Measurements from ENCODE around the gene MTCH2. TPM values are rescaled to one million over a fixed set of nuclear protein-coding genes. Genes with fewer than 3 reads are reported as not detected.
A peak's percentile ranks its signal among the peaks of the same experiment; 100 is the strongest.
"Not testable (repeated sequence)": the region's sequence is repeated elsewhere in the genome, so short reads cannot be mapped to it uniquely, and the experiment has no call there.

Gene MTCH2
- total RNA-seq, 1 donor from 2014 or later = 40.5 TPM

DNA sequence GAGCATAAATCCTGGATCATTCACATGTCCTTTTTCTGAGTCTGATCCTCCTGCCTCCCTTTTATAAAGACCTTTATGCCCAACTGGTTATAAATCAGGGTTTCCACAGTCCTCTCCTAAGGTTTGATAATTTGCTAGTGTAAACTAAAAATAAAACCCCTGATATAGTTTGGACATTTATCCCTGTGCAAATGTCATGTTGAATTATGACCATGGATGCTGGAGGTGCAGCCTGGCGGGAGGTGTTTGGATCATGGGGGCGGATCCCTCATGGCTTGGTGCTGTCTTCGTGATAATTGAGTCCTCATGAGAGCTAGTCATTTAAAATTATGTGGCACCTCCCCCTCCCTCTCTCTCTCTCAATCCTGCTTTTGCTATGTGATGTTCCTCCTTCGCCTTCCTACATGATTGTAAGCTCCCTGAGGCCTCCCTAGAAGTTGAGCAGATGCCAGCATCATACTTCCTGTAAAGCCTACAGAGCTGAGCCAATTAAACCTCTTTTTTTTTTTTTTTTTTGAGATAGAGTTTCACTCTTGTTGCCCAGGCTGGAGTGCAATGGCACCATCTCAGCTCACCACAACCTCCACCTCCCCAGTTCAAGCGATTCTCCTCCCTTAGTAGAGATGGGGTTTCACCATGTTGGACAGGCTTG lies 9.6 kb upstream of the MTCH2 start:
- Histone ChIP-seq H3K27ac (no peak overlapping the region), H3K4me3 (no peak overlapping the region), H3K27me3 (no peaks in the 10 kb centered on the region), H3K4me1 (no peaks in the 10 kb centered on the region), H3K9me3 (no peaks in the 10 kb centered on the region), H3K36me3 (no peaks in the 10 kb centered on the region)
- DNase-seq (ENCODE audit: extremely low spot score in 2 of 2) = no peak
- intact Hi-C loops (cut with DNase I) = no loop called here
- TF ChIP-seq, protein P1, sequence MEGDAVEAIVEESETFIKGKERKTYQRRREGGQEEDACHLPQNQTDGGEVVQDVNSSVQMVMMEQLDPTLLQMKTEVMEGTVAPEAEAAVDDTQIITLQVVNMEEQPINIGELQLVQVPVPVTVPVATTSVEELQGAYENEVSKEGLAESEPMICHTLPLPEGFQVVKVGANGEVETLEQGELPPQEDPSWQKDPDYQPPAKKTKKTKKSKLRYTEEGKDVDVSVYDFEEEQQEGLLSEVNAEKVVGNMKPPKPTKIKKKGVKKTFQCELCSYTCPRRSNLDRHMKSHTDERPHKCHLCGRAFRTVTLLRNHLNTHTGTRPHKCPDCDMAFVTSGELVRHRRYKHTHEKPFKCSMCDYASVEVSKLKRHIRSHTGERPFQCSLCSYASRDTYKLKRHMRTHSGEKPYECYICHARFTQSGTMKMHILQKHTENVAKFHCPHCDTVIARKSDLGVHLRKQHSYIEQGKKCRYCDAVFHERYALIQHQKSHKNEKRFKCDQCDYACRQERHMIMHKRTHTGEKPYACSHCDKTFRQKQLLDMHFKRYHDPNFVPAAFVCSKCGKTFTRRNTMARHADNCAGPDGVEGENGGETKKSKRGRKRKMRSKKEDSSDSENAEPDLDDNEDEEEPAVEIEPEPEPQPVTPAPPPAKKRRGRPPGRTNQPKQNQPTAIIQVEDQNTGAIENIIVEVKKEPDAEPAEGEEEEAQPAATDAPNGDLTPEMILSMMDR (IDR thresholded peaks at IDR 0.05) = no peak
- TF ChIP-seq POLR2A (IDR thresholded peaks at IDR 0.05) = no peak
- TF ChIP-seq POLR2AphosphoS5 (IDR thresholded peaks at IDR 0.05; ENCODE audit: insufficient read depth in 1 of 2, low read depth in 1 of 2) = no peak

DNA sequence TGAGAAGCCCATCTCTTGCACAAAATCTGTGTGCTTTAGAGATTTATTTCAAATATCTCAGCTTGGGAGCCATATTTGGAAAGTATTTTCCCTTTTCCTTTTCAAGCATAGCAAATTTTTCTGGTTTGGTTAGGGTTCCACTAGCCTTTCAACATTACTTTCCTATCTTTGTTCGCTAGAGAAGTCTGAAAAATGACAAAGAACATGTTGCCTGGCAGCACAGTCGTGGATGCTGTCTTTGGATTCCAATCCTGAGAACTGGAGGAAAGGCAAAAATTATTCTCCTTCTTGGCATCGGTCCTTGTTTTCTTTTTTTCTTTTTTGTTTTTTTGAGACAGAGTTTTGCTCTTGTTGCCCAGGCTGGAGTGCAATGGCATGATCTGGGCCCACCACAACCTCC lies 6.9 kb upstream of the MTCH2 start:
- TF ChIP-seq, protein P1 (IDR thresholded peaks at IDR 0.05) = no peak
- TF ChIP-seq POLR2A (IDR thresholded peaks at IDR 0.05) (no peak), POLR2AphosphoS5 (IDR thresholded peaks at IDR 0.05; ENCODE audit: insufficient read depth in 1 of 2, low read depth in 1 of 2) (no peak)
- Histone ChIP-seq H3K27ac (no peak overlapping the region), H3K27me3 (no peaks in the 10 kb centered on the region), H3K9me3 (no peaks in the 10 kb centered on the region), H3K4me1 (no peaks in the 10 kb centered on the region), H3K36me3 (no peaks in the 10 kb centered on the region), H3K4me3 (no peak overlapping the region)
- DNase-seq (ENCODE audit: extremely low spot score in 2 of 2) = no peak
- intact Hi-C loops (cut with DNase I) = no loop called here

- H3K27me3 ChIP-seq = no peaks in the 10 kb centered on the region
- intact Hi-C loops (cut with DNase I) = no loop called here
- H3K4me1 ChIP-seq = peaks cover 10% of the 10 kb centered on the region
- TF ChIP-seq, protein P1 (IDR thresholded peaks at IDR 0.05) = no peak
- no peaks in the 10 kb centered on the region for H3K9me3 ChIP-seq
- no peak overlapping the region for H3K27ac ChIP-seq
- no peaks in the 10 kb centered on the region for H3K36me3 ChIP-seq
- no peak for DNase-seq (ENCODE audit: extremely low spot score in 2 of 2)
- no peak overlapping the region for H3K4me3 ChIP-seq
These were observed 3.7 kb upstream of the MTCH2 start for GRCh38 chr11:47646019-47646418.

DNA sequence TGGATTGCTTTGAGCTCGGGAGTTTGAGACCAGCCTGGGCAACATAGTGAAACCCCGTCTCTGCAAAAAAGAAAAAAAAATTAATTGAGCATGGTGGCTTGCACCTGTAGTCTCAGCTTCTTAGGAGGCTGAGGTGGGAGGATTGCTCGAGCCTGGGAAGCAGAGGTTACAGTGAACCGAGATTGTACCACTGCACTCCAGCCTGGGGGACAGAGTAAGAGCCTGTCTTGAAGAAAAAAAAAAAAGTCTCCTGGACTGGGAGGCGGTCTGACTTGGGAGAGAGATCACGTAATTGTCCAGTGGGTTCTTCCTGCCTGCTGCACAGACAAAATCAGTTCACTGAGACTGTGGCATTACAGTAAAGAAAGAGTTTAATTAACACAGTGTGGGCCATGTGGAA lies 3.1 kb upstream of the MTCH2 start:
- Histone ChIP-seq H3K4me3 (no peak overlapping the region), H3K36me3 (no peaks in the 10 kb centered on the region), H3K9me3 (no peaks in the 10 kb centered on the region), H3K27ac (no peak overlapping the region), H3K27me3 (no peaks in the 10 kb centered on the region), H3K4me1 (peaks cover 15% of the 10 kb centered on the region)
- DNase-seq (ENCODE audit: extremely low spot score in 2 of 2) = no peak
- TF ChIP-seq POLR2A (IDR thresholded peaks at IDR 0.05) = no peak
- TF ChIP-seq POLR2AphosphoS5 (IDR thresholded peaks at IDR 0.05; ENCODE audit: insufficient read depth in 1 of 2, low read depth in 1 of 2) = no peak
- TF ChIP-seq, protein P1 (IDR thresholded peaks at IDR 0.05) = no peak
- intact Hi-C loops (cut with DNase I) = no loop called here

DNA sequence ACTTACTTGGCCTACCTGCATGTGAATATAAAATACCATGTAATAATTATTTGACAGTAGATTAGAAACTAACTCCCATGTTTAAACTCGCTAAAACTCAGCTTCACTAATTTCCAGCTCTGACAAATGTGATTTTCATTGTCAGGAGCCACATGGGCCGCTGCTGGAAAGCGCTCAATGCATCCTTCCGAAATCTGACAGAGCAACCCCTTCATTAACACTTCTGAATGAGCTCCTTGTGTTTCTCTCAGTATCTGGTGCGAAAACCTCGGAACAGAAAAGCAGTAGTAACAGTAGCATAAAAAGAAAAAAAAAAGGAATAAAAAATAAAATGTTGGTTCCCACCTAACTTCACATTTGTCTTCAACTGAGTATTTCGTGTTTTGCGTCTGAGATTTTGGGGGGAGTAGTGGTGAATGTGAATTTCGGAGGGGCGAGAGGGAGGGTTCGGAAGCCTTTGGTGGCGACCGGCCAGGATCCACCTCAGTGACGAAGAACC lies 710 bp downstream of the MTCH2 start:
- peak overlapping the region; percentile 96 for H3K27ac ChIP-seq
- H3K27me3 ChIP-seq = no peaks in the 10 kb centered on the region
- H3K9me3 ChIP-seq = no peaks in the 10 kb centered on the region
- no peak for TF ChIP-seq POLR2AphosphoS5 (IDR thresholded peaks at IDR 0.05; ENCODE audit: insufficient read depth in 1 of 2, low read depth in 1 of 2)
- TF ChIP-seq POLR2A (IDR thresholded peaks at IDR 0.05) = no peak
- TF ChIP-seq, protein P1 (IDR thresholded peaks at IDR 0.05) = no peak
- no peaks in the 10 kb centered on the region for H3K36me3 ChIP-seq
- no peak for DNase-seq (ENCODE audit: extremely low spot score in 2 of 2)
- intact Hi-C loops (cut with DNase I) = no loop called here
- H3K4me1 ChIP-seq = peaks cover 20% of the 10 kb centered on the region
- peak overlapping the region; percentile 85 to 89 for H3K4me3 ChIP-seq

DNA sequence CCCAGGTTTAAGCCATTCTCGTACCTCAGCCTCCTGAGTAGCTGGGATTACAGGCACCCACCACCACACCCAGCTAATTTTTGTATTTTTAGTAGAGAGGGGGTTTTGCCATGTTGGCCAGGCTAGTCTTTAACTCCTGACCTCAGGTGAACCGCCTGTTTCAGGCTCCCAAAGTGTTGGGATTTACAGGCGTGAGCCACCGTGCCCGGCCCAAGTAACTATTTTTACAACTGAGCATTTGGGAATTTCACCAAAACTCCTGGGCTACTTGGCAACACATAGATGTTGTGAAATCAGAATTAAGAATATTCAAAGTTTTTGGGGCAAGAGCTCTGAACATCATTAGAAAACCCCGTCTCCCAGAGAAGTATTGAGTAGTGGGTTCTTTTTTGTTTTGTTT lies 1.9 kb downstream of the MTCH2 start:
- intact Hi-C loops (cut with DNase I); H3K36me3 ChIP-seq; H3K4me3 ChIP-seq; DNase-seq (ENCODE audit: extremely low spot score in 2 of 2); H3K27me3 ChIP-seq; H3K9me3 ChIP-seq; H3K27ac ChIP-seq: not testable (repeated sequence)
- peaks cover 20% of the 10 kb centered on the region for H3K4me1 ChIP-seq

DNA sequence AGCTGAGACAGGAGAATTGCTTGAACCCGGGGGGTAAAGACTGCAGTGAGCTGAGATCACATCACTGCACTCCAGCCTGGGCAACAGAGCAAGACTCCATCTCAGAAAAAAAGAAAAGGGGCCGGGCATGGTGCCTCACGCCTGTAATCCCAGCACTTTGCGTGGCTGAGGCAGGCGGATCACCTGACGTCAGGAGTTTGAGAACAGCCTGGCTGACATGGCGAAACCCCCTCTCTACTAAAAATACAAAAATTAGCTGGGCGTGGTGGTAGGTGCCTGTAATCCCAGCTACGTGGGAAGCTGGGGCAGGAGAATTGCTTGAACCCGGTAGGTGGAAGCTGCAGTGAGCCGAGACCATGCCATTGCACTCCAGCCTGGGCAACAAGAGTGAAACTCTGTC lies 6.0 kb downstream of the MTCH2 start:
- intact Hi-C loops (cut with DNase I); DNase-seq (ENCODE audit: extremely low spot score in 2 of 2); H3K27me3 ChIP-seq; H3K9me3 ChIP-seq; H3K4me3 ChIP-seq; H3K27ac ChIP-seq: not testable (repeated sequence)
- Histone ChIP-seq H3K4me1 (peaks cover 14% of the 10 kb centered on the region), H3K36me3 (peaks cover 0 to 21% of the 10 kb centered on the region in 2 donors)
